CD4-positive, alpha-beta T cell treated with Interleukin-1 beta for 1 hour (primary cell): ENCODE measurements around the gene AIF1.
A peak's percentile ranks its signal among the peaks of the same experiment; 100 is the strongest.
"Not testable (repeated sequence)": the region's sequence is repeated elsewhere in the genome, so short reads cannot be mapped to it uniquely, and the experiment has no call there.

Experiments used
- DNase-seq, 2 donors: peaks; one replicate each; pipeline ENCODE4 v3.0.0-alpha.2; 2020 to 2022

AIF1 gene

GRCh38 chr6:31580807-31581433, 34.1 kb upstream of the AIF1 start:
- DNase-seq, result peak; percentile 88 to 89

GRCh38 chr6:31581434-31582229, 33.4 kb upstream of the AIF1 start:
- DNase-seq, result no peak

GRCh38 chr6:31582230-31582643, 32.8 kb upstream of the AIF1 start, which contains the start of gene LTB:
LTB (minus strand) TSS chr6:31582424; CDS start chr6:31582417, 7 bp downstream.
- DNase-seq, result peak; percentile 82 to 83

- DNase-seq, result peak; percentile 63 to 70
Measured at GRCh38 chr6:31585491-31585890, 29.5 kb upstream of the AIF1 start.

GRCh38 chr6:31586008-31586407, 29.0 kb upstream of the AIF1 start, which contains the start of gene LST1:
LST1 (plus strand) TSS chr6:31586277; CDS start chr6:31587300, 1,023 bp downstream.
- peak in 1 of 2 donors; percentile 30 for DNase-seq

GRCh38 chr6:31586599-31587281, 28.3 kb upstream of the AIF1 start:
- DNase-seq, result peak; percentile 54 to 57

- DNase-seq, result no peak
Measured at GRCh38 chr6:31587791-31588777, 26.9 kb upstream of the AIF1 start.

GRCh38 chr6:31588871-31589650, 26.0 kb upstream of the AIF1 start:
- no peak for DNase-seq

- not testable (repeated sequence) for DNase-seq
Measured at GRCh38 chr6:31590691-31591090, 24.3 kb upstream of the AIF1 start.

- DNase-seq, result no peak
Measured at GRCh38 chr6:31592396-31592771, 22.6 kb upstream of the AIF1 start.

GRCh38 chr6:31597006-31597405, 18.0 kb upstream of the AIF1 start:
- DNase-seq, result peak; percentile 59 to 83

- no peak for DNase-seq
Measured at GRCh38 chr6:31607317-31607716, 7.7 kb upstream of the AIF1 start.

- DNase-seq, result no peak
Measured at GRCh38 chr6:31609519-31610406, 5.3 kb upstream of the AIF1 start.

GRCh38 chr6:31610968-31611367, 4.1 kb upstream of the AIF1 start:
- DNase-seq, result no peak

- peak in 1 of 2 donors; percentile 37 for DNase-seq
Measured at GRCh38 chr6:31614075-31614619, 887 bp upstream of the AIF1 start.

- DNase-seq, result peak in 1 of 2 donors; percentile 20
Measured at GRCh38 chr6:31615748-31616147, 714 bp downstream of the AIF1 start.

GRCh38 chr6:31617010-31617409, 2.0 kb downstream of the AIF1 start:
- DNase-seq, result no peak

- DNase-seq, result peak; percentile 97 to 99
Measured at GRCh38 chr6:31619805-31620585, 5.0 kb downstream of the AIF1 start.
